ENCODE results near the gene ATP11A. TPM values are rescaled to one million over a fixed set of nuclear protein-coding genes. Genes with fewer than 3 reads are reported as not detected.

ATP11A gene
- total and polyA plus RNA-seq, 10 of the 15 experiments (the other 5 are each of a cell fraction or from before 2014, with no cell fraction given), result 1.4 to 69.6 (median 14.4) TPM

DNA sequence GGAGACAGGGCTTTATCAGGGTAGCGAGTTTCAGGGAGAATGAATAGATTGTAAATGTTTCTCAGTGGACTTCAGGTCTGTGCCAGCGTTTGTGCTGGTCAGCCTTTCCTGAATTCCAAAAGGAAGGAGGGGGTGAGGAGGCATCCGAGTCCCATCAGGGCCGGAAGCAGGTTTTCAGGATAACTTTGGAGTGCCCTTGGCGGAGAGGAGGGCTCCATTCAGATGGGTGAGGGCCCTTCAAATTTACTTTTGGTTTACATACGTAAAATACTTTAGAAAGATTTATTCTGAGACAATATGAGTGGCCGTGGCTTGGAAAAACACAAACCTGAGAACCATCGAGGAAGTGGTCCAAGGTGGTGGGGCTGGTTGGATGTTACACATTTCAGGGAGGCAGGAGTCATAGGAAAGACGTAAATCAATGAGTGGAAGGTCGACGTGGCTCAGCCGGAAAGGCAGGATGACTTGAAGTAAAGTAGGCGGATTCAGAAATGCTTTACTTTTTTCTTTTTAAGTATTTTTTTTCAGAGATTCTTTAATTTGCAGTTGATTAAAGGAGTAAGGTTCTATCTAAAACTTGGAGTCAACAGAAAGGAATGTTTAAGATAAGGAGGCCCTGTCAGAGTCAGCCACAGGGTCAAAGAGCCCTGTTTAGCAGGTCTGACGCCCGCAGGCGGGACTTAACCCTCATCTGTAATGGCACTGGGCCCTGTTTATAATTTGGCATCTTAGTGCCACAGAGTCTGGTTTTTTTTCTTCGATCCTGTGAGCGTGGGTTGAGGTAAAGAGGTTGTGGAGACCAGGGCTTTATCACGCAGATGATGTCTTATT is 32.8 kb downstream of the ATP11A start:
- BruUV-seq (replicated peaks), result no TSS peak

GRCh38 chr13:112723771-112724170 is 33.9 kb downstream of the ATP11A start:
- BruUV-seq (replicated peaks), result no TSS peak
- RAD21 ChIA-PET (ENCODE audit: unreplicated experiment), result interaction anchor here (0.6 kb wide), 1 partner anchor 13 kb away, joined by 3 read pairs; no protein-coding TSS in a partner anchor
- no peak overlapping the region for H3K27ac ChIP-seq (ENCODE audit: control insufficient read depth, insufficient read depth)
- H3K9ac ChIP-seq (ENCODE audit: control insufficient read depth, insufficient read depth, low read length), result no peak overlapping the region
- peaks cover 0 to 4% of the 10 kb centered on the region in 2 experiments; a peak in 2 of 4 replicates for H3K36me3 ChIP-seq (ENCODE audit: control insufficient read depth in 2 of 2, insufficient read depth in 2 of 2, low read length in 1 of 2)
- intact Hi-C loops (cut with micrococcal nuclease; ENCODE audit: unreplicated experiment), result no loop called here
- TF ChIP-seq PKNOX1 (IDR thresholded peaks at IDR 0.05), result no peak
- no peak for TF ChIP-seq HCFC1 (IDR thresholded peaks at IDR 0.05; ENCODE audit: low read length)
- no peak for TF ChIP-seq BMI1 (IDR thresholded peaks at IDR 0.05; ENCODE audit: borderline replicate concordance)
- no peak for TF ChIP-seq CBX3 (IDR thresholded peaks at IDR 0.05; ENCODE audit: borderline replicate concordance, low read depth)
- no peak for TF ChIP-seq SUZ12 (IDR thresholded peaks at IDR 0.05; ENCODE audit: unreplicated experiment)
- TF ChIP-seq REST (IDR thresholded peaks at IDR 0.05; ENCODE audit: low read depth, low read length), result no peak
- TF ChIP-seq DPF2 (IDR thresholded peaks at IDR 0.05), result no peak
- no peak for TF ChIP-seq BRCA1 (IDR thresholded peaks at IDR 0.05; ENCODE audit: low read depth, low read length)
- no peak for TF ChIP-seq EED (IDR thresholded peaks at IDR 0.05; ENCODE audit: low read depth)
- no peak for TF ChIP-seq POLR2AphosphoS5 (IDR thresholded peaks at IDR 0.05; ENCODE audit: low read length)
- no peak for TF ChIP-seq USF2 (IDR thresholded peaks at IDR 0.05; ENCODE audit: borderline replicate concordance, low read depth, low read length)
- TF ChIP-seq TCF12 (IDR thresholded peaks at IDR 0.05; ENCODE audit: low read depth, low read length), result no peak
- ATAC-seq, result no peak
- CTCF ChIA-PET, result no interaction called here
- H3K9me3 ChIP-seq (replicated peaks; ENCODE audit: control insufficient read depth, insufficient read depth, low read length), result no peaks in the 10 kb centered on the region
- H3K79me2 ChIP-seq (ENCODE audit: control insufficient read depth, insufficient read depth, low read length), result peaks cover 8% of the 10 kb centered on the region
- no peak overlapping the region for H3K4me2 ChIP-seq (ENCODE audit: control insufficient read depth, insufficient read depth)
- H4K20me1 ChIP-seq (ENCODE audit: control insufficient read depth, insufficient read depth), result no peaks in the 10 kb centered on the region
- DNase-seq (ENCODE audit: low read depth, low spot score), result no peak
- H2AFZ ChIP-seq (ENCODE audit: control insufficient read depth, low read depth, low read length), result no peak overlapping the region
- WGBS (ENCODE audit: insufficient coverage, insufficient replicate concordance, low lambda C conversion rate, missing lambda C conversion rate), result 98% methylated on average over 14 of the region's 17 CpGs
- FAIRE-seq, result no peak
- H3K27me3 ChIP-seq (replicated peaks in 1 of 2; ENCODE audit: control insufficient read depth in 2 of 2, insufficient read depth in 2 of 2, low read length in 1 of 2), result no peaks in the 10 kb centered on the region
- SMC1A ChIA-PET (ENCODE audit: uncharacterized antibody, unreplicated experiment), result no interaction called here
- POLR2A ChIA-PET, result no interaction called here
- H3K4me1 ChIP-seq (ENCODE audit: control insufficient read depth, insufficient read depth, low read length), result peaks cover 16% of the 10 kb centered on the region
- in situ Hi-C loops (cut with MboI), result no loop called here
- H3K4me3 ChIP-seq, result no peak overlapping the region

More for the DNA sequence above, 32.8 kb downstream of the ATP11A start:
- Histone ChIP-seq H3K79me2 (ENCODE audit: control insufficient read depth, insufficient read depth, low read length) (peaks cover 8% of the 10 kb centered on the region), H3K4me3 (no peak overlapping the region), H3K36me3 (ENCODE audit: control insufficient read depth in 2 of 2, insufficient read depth in 2 of 2, low read length in 1 of 2) (peaks cover 0 to 2% of the 10 kb centered on the region in 2 experiments; a peak in 2 of 4 replicates), H3K27ac (ENCODE audit: control insufficient read depth, insufficient read depth) (no peak overlapping the region), H3K9ac (ENCODE audit: control insufficient read depth, insufficient read depth, low read length) (no peak overlapping the region), H3K9me3 (replicated peaks; ENCODE audit: control insufficient read depth, insufficient read depth, low read length) (no peaks in the 10 kb centered on the region), H3K27me3 (replicated peaks in 1 of 2; ENCODE audit: control insufficient read depth in 2 of 2, insufficient read depth in 2 of 2, low read length in 1 of 2) (no peaks in the 10 kb centered on the region), H4K20me1 (ENCODE audit: control insufficient read depth, insufficient read depth) (no peaks in the 10 kb centered on the region), H3K4me2 (ENCODE audit: control insufficient read depth, insufficient read depth) (no peak overlapping the region), H3K4me1 (ENCODE audit: control insufficient read depth, insufficient read depth, low read length) (peaks cover 16% of the 10 kb centered on the region), H2AFZ (ENCODE audit: control insufficient read depth, low read depth, low read length) (no peak overlapping the region)
- CTCF ChIA-PET, result no interaction called here
- in situ Hi-C loops (cut with MboI) (no loop called here), intact Hi-C loops (cut with micrococcal nuclease; ENCODE audit: unreplicated experiment) (no loop called here)
- no peak for TF ChIP-seq HDGF (IDR thresholded peaks at IDR 0.05)
- no peak for FAIRE-seq
- POLR2A ChIA-PET, result no interaction called here
- WGBS (ENCODE audit: insufficient coverage, insufficient replicate concordance, low lambda C conversion rate, missing lambda C conversion rate), result 89% methylated on average over 18 of the region's 19 CpGs
- DNase-seq (ENCODE audit: low read depth, low spot score), result no peak
- RAD21 ChIA-PET (ENCODE audit: unreplicated experiment), result no interaction called here
- SMC1A ChIA-PET (ENCODE audit: uncharacterized antibody, unreplicated experiment), result no interaction called here
- no peak for ATAC-seq

All from GM12878 (cell line).